C4-2B (cell line): ENCODE data around the gene ANKRD53.

Source experiments
- ZFX ChIP-seq: fragments of 450-650 bp; IDR thresholded peaks from 2 replicates; pipeline ENCODE4 v1.6.1; 2017
- TF ChIP-seq, protein P1 (sequence below): fragments of 450-650 bp; conservative IDR thresholded peaks from 2 replicates; pipeline ENCODE4 v1.5.1; 2017; ENCODE audit warnings: mild to moderate bottlenecking

DNA sequence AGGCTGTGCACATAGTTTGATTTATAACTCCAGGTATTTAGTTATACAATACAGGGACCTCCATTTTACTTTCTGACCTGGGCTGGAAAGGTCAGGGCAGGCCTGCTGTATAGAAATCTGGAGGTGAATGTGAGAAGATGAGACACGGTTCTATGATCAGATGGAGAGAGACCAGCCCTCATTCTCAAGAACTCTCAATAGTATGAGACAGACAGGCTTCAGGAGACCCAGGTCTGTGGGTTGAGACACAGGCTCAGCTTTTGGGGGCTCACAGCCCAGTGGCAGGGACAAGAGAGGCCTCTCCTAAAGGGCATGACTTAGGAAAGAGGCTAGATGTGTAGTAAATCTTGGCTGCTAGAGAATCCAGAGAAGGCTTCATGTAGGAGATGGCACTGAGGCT, 43.4 kb upstream of the ANKRD53 start:
- TF ChIP-seq, protein P1, sequence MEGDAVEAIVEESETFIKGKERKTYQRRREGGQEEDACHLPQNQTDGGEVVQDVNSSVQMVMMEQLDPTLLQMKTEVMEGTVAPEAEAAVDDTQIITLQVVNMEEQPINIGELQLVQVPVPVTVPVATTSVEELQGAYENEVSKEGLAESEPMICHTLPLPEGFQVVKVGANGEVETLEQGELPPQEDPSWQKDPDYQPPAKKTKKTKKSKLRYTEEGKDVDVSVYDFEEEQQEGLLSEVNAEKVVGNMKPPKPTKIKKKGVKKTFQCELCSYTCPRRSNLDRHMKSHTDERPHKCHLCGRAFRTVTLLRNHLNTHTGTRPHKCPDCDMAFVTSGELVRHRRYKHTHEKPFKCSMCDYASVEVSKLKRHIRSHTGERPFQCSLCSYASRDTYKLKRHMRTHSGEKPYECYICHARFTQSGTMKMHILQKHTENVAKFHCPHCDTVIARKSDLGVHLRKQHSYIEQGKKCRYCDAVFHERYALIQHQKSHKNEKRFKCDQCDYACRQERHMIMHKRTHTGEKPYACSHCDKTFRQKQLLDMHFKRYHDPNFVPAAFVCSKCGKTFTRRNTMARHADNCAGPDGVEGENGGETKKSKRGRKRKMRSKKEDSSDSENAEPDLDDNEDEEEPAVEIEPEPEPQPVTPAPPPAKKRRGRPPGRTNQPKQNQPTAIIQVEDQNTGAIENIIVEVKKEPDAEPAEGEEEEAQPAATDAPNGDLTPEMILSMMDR: no peak
- no peak for TF ChIP-seq ZFX
